Pancreas (tissue), 10 donors: ENCODE measurements around the gene BAG3. TPM values are rescaled to one million over a fixed set of nuclear protein-coding genes. Genes with fewer than 3 reads are reported as not detected.

ENCODE experiments used
- ATAC-seq, 4 donors: fragments of 200-7000 bp; cut with Tn5 transposase; one replicate each; pipeline versions ENCODE4 v1.8.0 to v1.9.1; 2020; ENCODE audit warnings: mild to moderate bottlenecking in 4 of 4, moderate library complexity in 4 of 4
- DNase-seq, 6 donors: peaks; one replicate each; pipeline ENCODE4 v3.0.0-alpha.2; 2020
- FAIRE-seq: peaks from 2 replicates; lab custom pipeline; 2012; peaks lifted over from hg19 to GRCh38; lab: Jason Lieb, UNC
- H3K27ac ChIP-seq, 4 donors: fragments of 200-600 bp; sonication (generic); 1 replicate in 3 of 4; 2 replicates in 1 of 4; pipeline versions ENCODE4 v1.5.0 to v1.8.0; 2020
- H3K27me3 ChIP-seq, 4 donors: fragments of 200-600 bp; one replicate each; pipeline ENCODE4 v1.8.0; 2021
- H3K36me3 ChIP-seq, 3 donors: fragments of 200-600 bp; sonication (generic) in 1 of 3; one replicate each; pipeline versions ENCODE4 v1.5.0 to v1.8.0; 2020 to 2021
- H3K4me1 ChIP-seq, 3 donors: fragments of 200-600 bp; one replicate each; pipeline ENCODE4 v1.8.0; 2021
- H3K4me3 ChIP-seq, 4 donors: fragments of 200-600 bp; sonication (generic) in 2 of 4; one replicate each; pipeline versions ENCODE4 v1.5.0 to v1.8.0; 2020 to 2021
- H3K9me3 ChIP-seq, 4 donors: fragments of 200-600 bp; one replicate each; pipeline ENCODE4 v1.8.0; 2021
- WGBS, 2 donors: extraction: QIAGEN DNeasy Blood & Tissue Kit; methylation state at CpG; one replicate each; pipeline ENCODE4 v1.1.7; 2013; 5-methylcytosine and 5-hydroxymethylcytosine counted together
- intact Hi-C, 3 donors: fragments of 100-400 bp; cut with DNase I; formaldehyde crosslinking; loops; one replicate each; pipeline versions ENCODE4 v1.11.1 to v1.14.2; 2022
- polyA plus RNA-seq, 2 donors: library from polyadenylated mRNA; stranded (reverse); fragments of 200-250 nt; gene quantifications; one replicate each; pipeline ENCODE4 v1.2.3, GENCODE V29; 2013
- total RNA-seq, 6 donors: library from RNA; stranded (reverse); fragmentation: NEBNext Ultra II Directional in 4 of 6; extraction: Animal tissue kit (Norgen Biotek cat#: 25700) in 4 of 6; gene quantifications; one replicate each; pipeline versions ENCODE4 v1.2.1 to v1.2.4, GENCODE V29; 2021 to 2023
- TF ChIP-seq, protein P1 (sequence below), 4 donors: fragments of 200-600 bp; sonication (generic) in 3 of 4; IDR thresholded peaks; one replicate each; pipeline versions ENCODE4 v1.5.0 to v1.8.0; 2021; ENCODE audit warnings: antibody characterized with exemption in 4 of 4
- donor health status: healthy with polysubstance abuse.
- donor health status: DM: no; HTN: no; CAD: no; lungs with moderate emphysema.
- donor health status: DM: no; HTN: no; CAD: no.
- donor health status: control.
- donor health status: control.
- donor health status: Bipolar disorder and iron deficiency.
- donor health status: DM: yes; HTN: yes; CAD: no.
- donor health status: DM: no; HTN: no; CAD: no.
- donor health status: DM: no; HTN: no; CAD: no.
- donor health status: DM: yes; HTN: yes; CAD: no.

The BAG3 gene
- total and polyA plus RNA-seq, 8 donors: 6.4 to 16.8 (median 8.8) TPM

DNA sequence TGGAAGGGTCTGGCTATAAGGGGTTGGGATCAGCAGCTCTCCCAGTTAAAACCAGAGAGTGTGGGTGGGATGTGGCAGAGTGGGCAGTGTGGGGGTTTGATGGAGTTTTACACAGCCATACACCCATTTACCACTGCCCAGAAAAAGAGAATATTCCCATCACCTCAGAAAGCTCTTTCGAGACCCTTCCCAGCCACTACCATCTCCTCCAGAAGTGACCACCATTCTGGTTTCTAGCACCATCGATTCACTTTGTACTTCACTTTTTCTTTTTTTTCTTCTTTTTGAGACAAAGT lies 15.5 kb downstream of the BAG3 start:
- TF ChIP-seq, protein P1, sequence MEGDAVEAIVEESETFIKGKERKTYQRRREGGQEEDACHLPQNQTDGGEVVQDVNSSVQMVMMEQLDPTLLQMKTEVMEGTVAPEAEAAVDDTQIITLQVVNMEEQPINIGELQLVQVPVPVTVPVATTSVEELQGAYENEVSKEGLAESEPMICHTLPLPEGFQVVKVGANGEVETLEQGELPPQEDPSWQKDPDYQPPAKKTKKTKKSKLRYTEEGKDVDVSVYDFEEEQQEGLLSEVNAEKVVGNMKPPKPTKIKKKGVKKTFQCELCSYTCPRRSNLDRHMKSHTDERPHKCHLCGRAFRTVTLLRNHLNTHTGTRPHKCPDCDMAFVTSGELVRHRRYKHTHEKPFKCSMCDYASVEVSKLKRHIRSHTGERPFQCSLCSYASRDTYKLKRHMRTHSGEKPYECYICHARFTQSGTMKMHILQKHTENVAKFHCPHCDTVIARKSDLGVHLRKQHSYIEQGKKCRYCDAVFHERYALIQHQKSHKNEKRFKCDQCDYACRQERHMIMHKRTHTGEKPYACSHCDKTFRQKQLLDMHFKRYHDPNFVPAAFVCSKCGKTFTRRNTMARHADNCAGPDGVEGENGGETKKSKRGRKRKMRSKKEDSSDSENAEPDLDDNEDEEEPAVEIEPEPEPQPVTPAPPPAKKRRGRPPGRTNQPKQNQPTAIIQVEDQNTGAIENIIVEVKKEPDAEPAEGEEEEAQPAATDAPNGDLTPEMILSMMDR (IDR thresholded peaks at IDR 0.05): no peak
- no peak for ATAC-seq
- Histone ChIP-seq H3K36me3 (peaks cover 0 to 14% (median 10%) of the 10 kb centered on the region in 3 donors), H3K4me1 (peaks cover 17 to 28% (median 17%) of the 10 kb centered on the region in 3 donors), H3K27ac (peak overlapping the region in 1 of 4 donors; percentile 33), H3K4me3 (no peak overlapping the region), H3K9me3 (no peaks in the 10 kb centered on the region), H3K27me3 (no peaks in the 10 kb centered on the region)
- no peak for DNase-seq
- no peak for FAIRE-seq
- intact Hi-C loops: no loop called here
- 96% methylated on average over 2 of the region's 2 CpGs for WGBS, 2 donors

DNA sequence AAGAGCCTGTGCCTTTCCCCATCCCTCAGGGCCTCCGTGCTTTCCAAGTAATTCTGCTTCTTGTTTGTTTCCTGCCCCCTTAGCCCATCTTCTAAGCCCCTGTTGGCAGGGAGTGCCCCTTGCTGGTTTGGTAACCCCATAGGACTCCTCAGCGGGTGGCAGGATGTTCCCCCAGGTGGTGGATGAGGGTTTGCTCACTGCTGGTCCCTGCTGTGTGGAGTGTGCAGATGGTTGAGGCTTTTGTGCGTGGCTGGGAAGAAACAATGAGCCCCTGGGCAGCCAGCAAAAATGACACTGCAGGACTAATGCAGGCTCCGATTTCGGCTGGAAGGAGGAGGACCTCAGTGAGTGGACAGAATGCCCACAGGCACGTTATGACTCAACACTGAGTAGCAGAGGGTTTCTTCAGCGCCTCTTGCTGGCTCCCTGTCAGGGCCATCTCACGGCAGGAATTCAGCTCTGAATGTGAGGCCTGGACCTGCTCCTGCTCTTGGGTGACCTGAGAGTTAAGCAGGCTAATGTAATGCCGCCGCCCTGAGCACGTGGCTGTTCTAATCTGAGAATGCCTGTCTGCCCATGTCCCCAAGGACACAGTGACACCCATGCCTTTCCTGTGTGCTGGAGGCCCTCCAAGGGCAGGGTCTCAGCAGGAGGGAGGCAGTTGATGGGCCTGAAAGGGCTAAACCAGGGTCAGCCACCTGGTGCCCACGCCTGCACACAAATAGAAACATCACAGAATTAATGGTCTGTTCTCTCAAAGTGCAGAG lies 16.6 kb downstream of the BAG3 start:
- Histone ChIP-seq H3K4me3 (no peak overlapping the region), H3K4me1 (peaks cover 17 to 28% (median 17%) of the 10 kb centered on the region in 3 donors), H3K36me3 (peaks cover 0 to 25% (median 20%) of the 10 kb centered on the region in 3 donors), H3K9me3 (no peaks in the 10 kb centered on the region), H3K27ac (peak overlapping the region; percentile 3 to 48 (median 39)), H3K27me3 (no peaks in the 10 kb centered on the region)
- FAIRE-seq (no peak), DNase-seq (peak; percentile 64 to 82 (median 66)), ATAC-seq (peak; percentile 74 to 89 (median 84))
- intact Hi-C loops: no loop called here
- TF ChIP-seq, protein P1 (IDR thresholded peaks at IDR 0.05): no peak
- 20 to 26% methylated on average over 12 of the region's 12 CpGs for WGBS, 2 donors

DNA sequence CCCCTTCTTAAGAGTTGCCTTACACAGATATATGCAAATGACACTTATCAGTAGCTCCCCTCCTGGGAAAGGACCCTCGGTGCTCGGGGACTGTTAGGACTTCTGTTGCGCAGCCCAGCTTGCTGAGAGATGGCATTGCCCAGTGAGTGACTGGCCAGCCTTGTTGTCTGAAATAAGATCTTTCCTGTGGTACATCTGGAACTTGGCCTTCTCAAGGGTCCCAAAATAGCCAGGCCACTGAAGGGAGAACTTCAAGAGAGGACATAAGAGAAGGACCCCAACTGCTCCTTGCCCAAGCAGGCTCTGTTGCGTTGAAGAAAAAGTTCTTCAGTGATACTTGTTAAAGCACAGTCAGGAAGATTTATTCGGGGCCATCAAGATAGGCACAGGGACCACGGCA lies 17.3 kb downstream of the BAG3 start:
- peaks cover 0 to 32% (median 26%) of the 10 kb centered on the region in 3 donors for H3K36me3 ChIP-seq
- TF ChIP-seq, protein P1 (IDR thresholded peaks at IDR 0.05): no peak
- H3K27me3 ChIP-seq: no peaks in the 10 kb centered on the region
- no peak for ATAC-seq
- H3K9me3 ChIP-seq: no peaks in the 10 kb centered on the region
- H3K27ac ChIP-seq: peak overlapping the region in 3 of 4 donors; percentile 3 to 48 (median 45)
- no peak for FAIRE-seq
- peaks cover 17 to 28% (median 17%) of the 10 kb centered on the region in 3 donors for H3K4me1 ChIP-seq
- no peak overlapping the region for H3K4me3 ChIP-seq
- WGBS, 2 donors: 68 to 70% methylated on average over 6 of the region's 6 CpGs
- intact Hi-C loops: no loop called here
- DNase-seq: no peak

DNA sequence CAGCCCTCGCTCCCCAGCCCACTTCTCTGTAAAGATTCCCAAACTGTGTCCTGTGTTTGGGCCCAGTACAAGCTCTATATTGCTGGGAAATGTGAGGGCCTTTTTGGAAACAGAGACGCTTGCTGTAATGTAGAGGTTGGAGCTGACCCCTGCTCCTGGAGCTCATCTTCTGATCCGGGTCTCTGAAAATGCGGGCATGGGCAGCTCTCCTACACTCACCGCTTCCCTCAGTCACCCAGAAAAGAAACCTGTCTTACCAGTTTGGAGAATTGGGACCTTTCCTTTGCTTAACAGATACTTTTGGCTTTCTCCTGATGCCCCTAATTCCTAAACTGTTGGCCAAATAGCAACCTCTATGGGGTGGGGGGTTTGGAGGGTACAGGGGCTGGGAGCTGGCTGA lies 18.2 kb downstream of the BAG3 start:
- peaks cover 0 to 41% (median 26%) of the 10 kb centered on the region in 3 donors for H3K36me3 ChIP-seq
- H3K27ac ChIP-seq: no peak overlapping the region
- no peaks in the 10 kb centered on the region for H3K27me3 ChIP-seq
- WGBS, 2 donors: 68 to 75% methylated on average over 5 of the region's 5 CpGs
- H3K4me1 ChIP-seq: peaks cover 17 to 28% (median 17%) of the 10 kb centered on the region in 3 donors
- TF ChIP-seq, protein P1 (IDR thresholded peaks at IDR 0.05): no peak
- intact Hi-C loops: no loop called here
- no peak overlapping the region for H3K4me3 ChIP-seq
- FAIRE-seq: no peak
- no peak for DNase-seq
- ATAC-seq: no peak
- H3K9me3 ChIP-seq: no peaks in the 10 kb centered on the region
